A673 (cell line): ENCODE data around the gene GBF1.

Source experiments
- CTCF ChIP-seq: fragments of 300-800, 200-600 bp; sonication (generic); conservative IDR thresholded peaks from 2 replicates; pipeline ENCODE4 v1.5.1; 2017; ENCODE audit warnings: low read depth, mild to moderate bottlenecking, antibody characterized with exemption, low read length, moderate library complexity, mixed read lengths
- EZH2 ChIP-seq: fragments of 200-600 bp; sonication (generic); IDR thresholded peaks from 2 replicates; pipeline ENCODE4 v1.6.1; 2017; ENCODE audit warnings: borderline replicate concordance, low read depth, mild to moderate bottlenecking, mixed read lengths, antibody characterized with exemption, low read length; ENCODE audit not compliant: poor library complexity, severe bottlenecking

GRCh38 chr10:102202386-102202785, 42.9 kb upstream of the GBF1 start:
- no peak for TF ChIP-seq CTCF
- no peak for TF ChIP-seq EZH2
